H1 (cell line): ENCODE results near the gene GLRX3. TPM values are rescaled to one million over a fixed set of nuclear protein-coding genes. Genes with fewer than 3 reads are reported as not detected.

ENCODE experiments used
- CBX5 ChIP-seq: fragments of 300-800, 300-1000 bp; sonication (generic); IDR thresholded peaks from 2 replicates; pipeline ENCODE4 v1.7.1; 2016; ENCODE audit warnings: antibody characterized with exemption, low read length, low read depth
- CHD7 ChIP-seq: fragments of 300-600 bp; sonication (generic); IDR thresholded peaks from 2 replicates; pipeline ENCODE4 v1.7.1; 2012; ENCODE audit warnings: low read length, moderate library complexity, mild to moderate bottlenecking, inconsistent platforms; ENCODE audit not compliant: insufficient replicate concordance
- KDM4A ChIP-seq: IDR thresholded peaks from one replicate; pipeline ENCODE4 v1.7.1; 2012; ENCODE audit warnings: low read depth, mild to moderate bottlenecking, moderate library complexity, low read length, inconsistent platforms; ENCODE audit not compliant: severe bottlenecking
- NRF1 ChIP-seq: IDR thresholded peaks from 2 replicates; pipeline ENCODE4 v1.6.1; 2011; ENCODE audit warnings: mild to moderate bottlenecking, low read depth, low read length, improper control_type of control experiment
- RNF2 ChIP-seq: fragments of 200-900, 300-1000 bp; sonication (generic); IDR thresholded peaks from 2 replicates; pipeline ENCODE4 v1.7.1; 2016; ENCODE audit warnings: borderline replicate concordance, low read depth, mild to moderate bottlenecking, antibody characterized with exemption, low read length; ENCODE audit not compliant: poor library complexity, severe bottlenecking; ENCODE audit errors: missing control alignments
- SIX5 ChIP-seq: IDR thresholded peaks from 2 replicates; pipeline ENCODE4 v1.6.1; 2011; ENCODE audit warnings: mild to moderate bottlenecking, low read depth, low read length
- TEAD4 ChIP-seq: IDR thresholded peaks from 2 replicates; pipeline ENCODE4 v1.6.1; 2012; ENCODE audit warnings: low read depth, low read length, inconsistent platforms, mixed read lengths
- polyA plus RNA-seq, 7 experiments: library from polyadenylated mRNA; depleted of rRNA in 3 of 7; stranded (reverse) in 5 of 7; unstranded in 2 of 7; fragments of >200 nt in 5 of 7; fragments of 200-250 nt in 2 of 7; gene quantifications; 1 replicate in 5 of 7; 2 replicates in 1 of 7; 4 replicates in 1 of 7; pipeline versions ENCODE4 v1.2.1 to v1.2.3, GENCODE V29; 2011 to 2013; ENCODE audit warnings: missing spikeins in 2 of 7, mixed read lengths in 2 of 7
- total RNA-seq: library from RNA; stranded (reverse); fragmentation: NEBNext Ultra II Directional; extraction: Animal tissue kit (Norgen Biotek cat#: 25700); gene quantifications from 2 replicates; pipeline ENCODE4 v1.2.1, GENCODE V29; 2021

The GLRX3 gene
- total and polyA plus RNA-seq, 2 of the 8 experiments (the other 6 are each of a cell fraction or from before 2014, with no cell fraction given): 59.9 to 157 TPM

DNA sequence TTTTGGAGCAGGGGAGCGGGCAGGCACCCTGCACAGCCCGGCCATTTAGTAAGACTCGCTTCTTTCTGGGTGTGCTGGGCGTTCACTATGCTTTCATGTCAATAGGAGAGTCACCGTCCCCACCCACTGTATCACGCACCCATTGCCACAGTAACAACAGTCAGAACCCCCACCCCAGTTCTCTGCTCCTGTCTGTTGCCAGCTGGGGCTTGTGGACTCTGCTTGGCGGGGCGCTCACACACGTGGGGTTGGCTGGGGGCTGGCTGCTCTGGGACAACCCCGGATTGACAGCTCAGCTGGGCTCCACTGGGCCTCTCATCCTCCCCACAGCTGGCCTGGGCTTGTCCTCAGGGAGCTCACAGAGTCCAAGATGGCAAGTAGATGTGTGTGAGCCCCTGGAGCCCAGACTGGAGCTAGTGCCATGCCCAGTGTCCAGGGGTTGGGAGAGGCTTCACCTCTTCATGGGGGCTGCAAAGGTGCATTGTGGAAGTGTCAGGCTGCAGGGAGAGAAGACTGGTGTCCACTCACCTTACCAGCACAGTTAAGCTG is 59.6 kb downstream of the GLRX3 start (continued):
- no peak for TF ChIP-seq CHD7
- no peak for TF ChIP-seq SIX5
- TF ChIP-seq KDM4A: no peak
- no peak for TF ChIP-seq CBX5
- TF ChIP-seq TEAD4: no peak
- TF ChIP-seq NRF1: no peak
- TF ChIP-seq RNF2: no peak
